OCI-LY7 (cell line): ENCODE measurements around the gene CGN. TPM values are rescaled to one million over a fixed set of nuclear protein-coding genes. Genes with fewer than 3 reads are reported as not detected.

ENCODE experiments used
- BruUV-seq: library from RNA; stranded (reverse); fragments of 400-500 nt; replicated peaks from 2 replicates; lab custom pipeline; 2021; lab: Mats Ljungman, UMichigan
- CTCF ChIA-PET: fragments of 300-600 bp; sonication (Branson Sonifier 250); formaldehyde crosslinking; loops from one replicate; lab custom pipeline; 2022; ENCODE audit warnings: antibody characterized with exemption; ENCODE audit not compliant: unreplicated experiment; lab: Charles Lee
- POLR2A ChIA-PET: fragments of 300-600 bp; sonication (Branson Sonifier 250); formaldehyde crosslinking; loops from one replicate; lab custom pipeline; 2022; ENCODE audit warnings: antibody characterized with exemption; lab: Charles Lee
- DNase-seq: peaks from one replicate; pipeline ENCODE4 v3.0.0-alpha.2; 2015; ENCODE audit warnings: low spot score
- H2AFZ ChIP-seq: fragments of 200-600 bp; sonication (generic), shearing (Covaris generic); 2 replicates; pipeline ENCODE4 v1.6.1; 2014; ENCODE audit warnings: mild to moderate bottlenecking, antibody characterized with exemption, low read length, moderate library complexity
- H3K27ac ChIP-seq: fragments of 200-600 bp; sonication (generic); 2 replicates; pipeline ENCODE4 v1.5.1; 2014; ENCODE audit warnings: mixed run types, low read depth, mild to moderate bottlenecking, moderate library complexity, low read length, inconsistent platforms; ENCODE audit not compliant: poor library complexity, severe bottlenecking
- H3K36me3 ChIP-seq: fragments of 200-600 bp; sonication (generic); 2 replicates; pipeline ENCODE4 v1.6.1; 2014; ENCODE audit warnings: mild to moderate bottlenecking, antibody characterized with exemption, low read length, moderate library complexity, mixed read lengths; ENCODE audit not compliant: insufficient read depth
- H3K4me1 ChIP-seq: fragments of 200-600 bp; sonication (generic); 2 replicates; pipeline ENCODE4 v1.5.1; 2014; ENCODE audit warnings: mild to moderate bottlenecking, low read length; ENCODE audit not compliant: insufficient read depth, poor library complexity, severe bottlenecking
- H3K4me2 ChIP-seq: fragments of 200-600 bp; sonication (generic); 2 replicates; pipeline ENCODE4 v1.6.1; 2014; ENCODE audit warnings: mild to moderate bottlenecking, low read length
- H3K4me3 ChIP-seq: fragments of 200-600 bp; sonication (generic); 2 replicates; pipeline ENCODE4 v1.5.1; 2014; ENCODE audit warnings: mild to moderate bottlenecking, low read depth, low read length; ENCODE audit not compliant: poor library complexity, severe bottlenecking
- H3K79me2 ChIP-seq: fragments of 200-600 bp; sonication (generic); 2 replicates; pipeline ENCODE4 v1.6.1; 2016; ENCODE audit warnings: low read depth, mild to moderate bottlenecking, low read length, moderate library complexity, mixed read lengths; ENCODE audit not compliant: insufficient read depth
- H3K9me2 ChIP-seq: fragments of 200-600 bp; sonication (generic); 2 replicates; pipeline ENCODE4 v1.6.1; 2016; ENCODE audit warnings: mild to moderate bottlenecking, low read length, mixed read lengths; ENCODE audit not compliant: insufficient read depth
- H3K9me3 ChIP-seq: fragments of 200-600 bp; sonication (generic); 2 replicates; pipeline ENCODE4 v1.6.1; 2014; ENCODE audit warnings: mild to moderate bottlenecking, mixed run types, low read length, mixed read lengths
- H4K20me1 ChIP-seq: fragments of 200-600 bp; sonication (generic); 2 replicates; pipeline ENCODE4 v1.6.1; 2014; ENCODE audit warnings: mild to moderate bottlenecking, antibody characterized with exemption, low read length, moderate library complexity, mixed read lengths; ENCODE audit not compliant: insufficient read depth
- CTCF ChIP-seq: fragments of 200-600 bp; sonication (generic); conservative IDR thresholded peaks from 2 replicates; pipeline ENCODE4 v1.5.1; 2014; ENCODE audit warnings: mild to moderate bottlenecking, antibody characterized with exemption, low read length, moderate library complexity, mixed read lengths
- EZH2phosphoT487 ChIP-seq: fragments of 200-600 bp; sonication (generic); IDR thresholded peaks from 2 replicates; pipeline ENCODE4 v1.6.1; 2018; ENCODE audit warnings: low read depth, borderline replicate concordance, mild to moderate bottlenecking, mixed run types, antibody characterized with exemption, low read length, moderate library complexity, mixed read lengths
- intact Hi-C: fragments of 100-400 bp; cut with micrococcal nuclease; formaldehyde crosslinking; loops from one replicate; pipeline ENCODE4 v1.10.0; 2022; ENCODE audit not compliant: unreplicated experiment
- total RNA-seq, 2 experiments: library from RNA; depleted of rRNA in 1 of 2; stranded (reverse); fragments of >200 nt in 1 of 2; shearing (Covaris generic) in 1 of 2; gene quantifications; 2 replicates each; pipeline ENCODE4 v1.2.3, GENCODE V29; 2014 to 2022

The CGN gene
- total RNA-seq, 2 experiments from 2014 or later: 1.7 to 5.5 TPM

GRCh38 chr1:151514366-151514765 lies 3.2 kb downstream of the CGN start:
- Histone ChIP-seq H4K20me1 (no peaks in the 10 kb centered on the region), H3K36me3 (no peaks in the 10 kb centered on the region), H3K4me2 (no peak overlapping the region), H3K4me1 (peaks cover 32% of the 10 kb centered on the region), H3K27ac (no peak overlapping the region), H3K4me3 (no peak overlapping the region), H3K9me3 (no peaks in the 10 kb centered on the region), H2AFZ (no peak overlapping the region), H3K79me2 (no peaks in the 10 kb centered on the region), H3K9me2 (no peaks in the 10 kb centered on the region)
- BruUV-seq: no TSS peak
- POLR2A ChIA-PET: no interaction called here
- CTCF ChIA-PET: no interaction called here
- no peak for DNase-seq
- intact Hi-C loops: loop anchor here (5.0 kb wide), 1 partner anchor 167 kb away; the partner anchor contains the start of gene RFX5
- TF ChIP-seq CTCF: no peak
- TF ChIP-seq EZH2phosphoT487: no peak

- Histone ChIP-seq H2AFZ (no peak overlapping the region), H3K36me3 (no peaks in the 10 kb centered on the region), H3K9me2 (no peaks in the 10 kb centered on the region), H3K4me3 (no peak overlapping the region), H3K4me1 (peaks cover 28% of the 10 kb centered on the region), H3K27ac (no peak overlapping the region), H3K79me2 (no peaks in the 10 kb centered on the region), H4K20me1 (no peaks in the 10 kb centered on the region), H3K4me2 (no peak overlapping the region), H3K9me3 (no peaks in the 10 kb centered on the region)
- intact Hi-C loops: no loop called here
- no TSS peak for BruUV-seq
- ChIA-PET CTCF (no interaction called here), POLR2A (interaction anchor here (0.7 kb wide), 1 partner anchor 7 kb away, joined by 3 read pairs; no protein-coding TSS in a partner anchor)
- TF ChIP-seq EZH2phosphoT487 (no peak), CTCF (no peak)
- DNase-seq: no peak
Observed at GRCh38 chr1:151515265-151515664, 4.1 kb downstream of the CGN start.

- H2AFZ ChIP-seq: no peak overlapping the region
- no peaks in the 10 kb centered on the region for H3K79me2 ChIP-seq
- BruUV-seq: no TSS peak
- H3K27ac ChIP-seq: no peak overlapping the region
- ChIA-PET CTCF (no interaction called here), POLR2A (interaction anchor here (1.0 kb wide), 1 partner anchor 60 kb away, joined by 4 read pairs; no protein-coding TSS in a partner anchor)
- no peak overlapping the region for H3K4me3 ChIP-seq
- no peak for DNase-seq
- intact Hi-C loops: no loop called here
- no peaks in the 10 kb centered on the region for H3K9me2 ChIP-seq
- H4K20me1 ChIP-seq: no peaks in the 10 kb centered on the region
- TF ChIP-seq CTCF: no peak
- no peak for TF ChIP-seq EZH2phosphoT487
- no peak overlapping the region for H3K4me2 ChIP-seq
- H3K36me3 ChIP-seq: no peaks in the 10 kb centered on the region
- H3K9me3 ChIP-seq: no peaks in the 10 kb centered on the region
- H3K4me1 ChIP-seq: peaks cover 24% of the 10 kb centered on the region
Observed at GRCh38 chr1:151516031-151516511, 4.9 kb downstream of the CGN start.
